BJ (cell line): ENCODE measurements around the gene SHTN1. TPM values are rescaled to one million over a fixed set of nuclear protein-coding genes. Genes with fewer than 3 reads are reported as not detected.

Experiments
- CTCF ChIA-PET: fragments of 350-600 bp; formaldehyde crosslinking; extraction: SDS; loops from one replicate; lab custom pipeline; 2021; ENCODE audit warnings: antibody characterized with exemption, inconsistent platforms; lab: Yijun Ruan, JAX
- POLR2A ChIA-PET: fragments of 300-600 bp; sonication (Branson Sonifier 250); formaldehyde crosslinking; extraction: SDS; loops from one replicate; lab custom pipeline; 2021; ENCODE audit warnings: antibody characterized with exemption; lab: Charles Lee
- DNase-seq: peaks from one replicate; pipeline ENCODE4 v3.0.0-alpha.2; 2011; ENCODE audit warnings: low read depth
- H3K27me3 ChIP-seq: 2 replicates; pipeline ENCODE4 v1.6.0; 2011; ENCODE audit warnings: low read length; ENCODE audit not compliant: control insufficient read depth, insufficient read depth
- H3K36me3 ChIP-seq: 2 replicates; pipeline ENCODE4 v1.5.1; 2011; ENCODE audit warnings: low read length; ENCODE audit not compliant: control insufficient read depth, insufficient read depth
- H3K4me3 ChIP-seq: 2 replicates; pipeline ENCODE4 v1.5.1; 2011; ENCODE audit warnings: low read depth, mild to moderate bottlenecking, control low read depth, low read length
- CTCF ChIP-seq: IDR thresholded peaks from 2 replicates; pipeline ENCODE4 v1.5.1; 2011; ENCODE audit warnings: low read depth, mild to moderate bottlenecking, control low read depth, inconsistent platforms, low read length, moderate library complexity; ENCODE audit not compliant: insufficient read depth
- polyA plus RNA-seq: library from polyadenylated mRNA; depleted of rRNA; stranded (reverse); fragments of >200 nt; gene quantifications from 2 replicates; pipeline ENCODE4 v1.2.3, GENCODE V29; 2011

Gene SHTN1
- polyA plus RNA-seq, 1 experiment = 2.8 TPM

- H3K27me3 ChIP-seq = no peaks in the 10 kb centered on the region
- ChIA-PET POLR2A (no interaction called here), CTCF (no interaction called here)
- no peak for DNase-seq
- TF ChIP-seq CTCF = no peak
- H3K4me3 ChIP-seq = no peak overlapping the region
- H3K36me3 ChIP-seq = no peaks in the 10 kb centered on the region
Observed at GRCh38 chr10:116968331-116968730, 36.7 kb downstream of the SHTN1 start.

- Histone ChIP-seq H3K36me3 (no peaks in the 10 kb centered on the region), H3K27me3 (no peaks in the 10 kb centered on the region), H3K4me3 (no peak overlapping the region)
- ChIA-PET CTCF (no interaction called here), POLR2A (no interaction called here)
- DNase-seq = no peak
- no peak for TF ChIP-seq CTCF
Observed at GRCh38 chr10:116961406-116962251, 43.4 kb downstream of the SHTN1 start.

- H3K36me3 ChIP-seq = no peaks in the 10 kb centered on the region
- ChIA-PET POLR2A (no interaction called here), CTCF (interaction anchor here (1.1 kb wide), 1 partner anchor 206 kb away, joined by 3 read pairs; no protein-coding TSS in a partner anchor)
- no peak overlapping the region for H3K4me3 ChIP-seq
- no peaks in the 10 kb centered on the region for H3K27me3 ChIP-seq
- no peak for TF ChIP-seq CTCF
- DNase-seq = no peak
Observed at GRCh38 chr10:116960066-116960776, 44.8 kb downstream of the SHTN1 start.

- Histone ChIP-seq H3K36me3 (no peaks in the 10 kb centered on the region), H3K4me3 (no peak overlapping the region), H3K27me3 (no peaks in the 10 kb centered on the region)
- no peak for TF ChIP-seq CTCF
- ChIA-PET POLR2A (no interaction called here), CTCF (no interaction called here)
- DNase-seq = no peak
Observed at GRCh38 chr10:116952729-116953128, 52.3 kb downstream of the SHTN1 start.

- no peak for DNase-seq
- Histone ChIP-seq H3K4me3 (no peak overlapping the region), H3K36me3 (no peaks in the 10 kb centered on the region), H3K27me3 (no peaks in the 10 kb centered on the region)
- ChIA-PET CTCF (interaction anchor here (0.7 kb wide), 1 partner anchor 247 kb away, joined by 3 read pairs; no protein-coding TSS in a partner anchor), POLR2A (no interaction called here)
- TF ChIP-seq CTCF = no peak
Observed at GRCh38 chr10:116948530-116948870, 56.5 kb downstream of the SHTN1 start.
